ENCODE results near the gene RPL39L. TPM values are rescaled to one million over a fixed set of nuclear protein-coding genes. Genes with fewer than 3 reads are reported as not detected.

Gene RPL39L
- total and polyA plus RNA-seq, 2 of the 4 experiments (the other 2 are of a cell fraction): 18.1 to 34.6 TPM

DNA sequence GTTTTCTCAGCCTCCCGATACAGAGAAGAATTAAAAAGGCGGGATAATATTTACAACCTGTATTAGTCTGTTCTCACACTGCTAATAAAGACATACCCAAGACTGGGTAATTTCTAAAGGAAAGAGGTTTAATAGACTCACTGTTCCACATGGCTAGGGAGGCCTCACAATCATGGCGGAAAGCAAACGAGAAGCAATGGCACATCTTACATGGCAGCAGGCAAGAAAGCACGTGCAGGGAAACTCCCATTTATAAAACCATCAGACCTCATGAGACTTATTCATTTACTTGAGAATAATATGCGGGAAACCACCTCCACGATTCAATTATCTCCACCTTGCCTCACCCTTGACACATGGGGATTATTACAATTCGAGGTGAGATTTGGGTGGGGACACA lies 27.5 kb upstream of the RPL39L start:
- H3K18ac ChIP-seq (ENCODE audit: low read depth, low read length): no peak overlapping the region
- no peak overlapping the region for H3K4me3 ChIP-seq (ENCODE audit: insufficient read depth, low read depth, low read length)
- no peak overlapping the region for H2BK120ac ChIP-seq (ENCODE audit: low read depth, low read length)
- H3K9me1 ChIP-seq (ENCODE audit: insufficient read depth, low read length): no peaks in the 10 kb centered on the region; the same call in 1 of the 2 replicates
- H3K9me3 ChIP-seq (ENCODE audit: control insufficient read depth, insufficient read depth, low read length): no peaks in the 10 kb centered on the region
- H4K91ac ChIP-seq (ENCODE audit: insufficient read depth, low read depth, low read length): no peak overlapping the region
- dilution Hi-C loops (cut with HindIII; ENCODE audit: low sequenced_read_pairs, unreplicated experiment): no loop called here
- H4K8ac ChIP-seq (ENCODE audit: low read depth in 2 of 2, low read length in 2 of 2): no peak overlapping the region
- no peaks in the 10 kb centered on the region for H3K79me1 ChIP-seq (ENCODE audit: low read depth in 1 of 2, low read length in 2 of 2)
- H3K4me2 ChIP-seq (ENCODE audit: low read depth, low read length): no peak overlapping the region
- H2BK15ac ChIP-seq (ENCODE audit: low read depth, low read length): no peak overlapping the region
- in situ Hi-C loops (cut with MboI; ENCODE audit: low sequenced_read_pairs): loop anchor here (10.0 kb wide), 1 partner anchor 322 kb away; the partner anchor contains the start of gene ADIPOQ
- no TSS peak for BruUV-seq (replicated peaks)
- H2AK9ac ChIP-seq (replicated peaks; ENCODE audit: low read depth, low read length, poor library complexity): no peak overlapping the region
- H3K56ac ChIP-seq (ENCODE audit: extremely low read depth, insufficient read depth, low read length): no peak overlapping the region
- H2BK5ac ChIP-seq (ENCODE audit: low read depth, low read length, poor library complexity, severe bottlenecking): no peak overlapping the region
- no peak overlapping the region for H2AK5ac ChIP-seq (ENCODE audit: low read depth, low read length)
- no peak overlapping the region for H2AFZ ChIP-seq (replicated peaks; ENCODE audit: low read length, poor library complexity)
- CTCF ChIA-PET: interaction anchor here (0.5 kb wide), 1 partner anchor 43 kb away, joined by 3 read pairs; no protein-coding TSS in a partner anchor
- H3K9ac ChIP-seq (ENCODE audit: low read depth, low read length): no peak overlapping the region
- no peaks in the 10 kb centered on the region for H4K20me1 ChIP-seq (ENCODE audit: insufficient read depth, low read length)
- peaks cover 2% of the 10 kb centered on the region; the same call in 1 of the 2 replicates for H3K4me1 ChIP-seq (ENCODE audit: control insufficient read depth, insufficient read depth, low read length)
- intact Hi-C loops (cut with micrococcal nuclease): loop anchor here (5.0 kb wide), 1 partner anchor 549 kb away; no protein-coding TSS in a partner anchor
- no peak overlapping the region for H4K5ac ChIP-seq (ENCODE audit: low read depth, low read length)
- no peak overlapping the region for H3K23ac ChIP-seq (ENCODE audit: low read depth, low read length)
- no peaks in the 10 kb centered on the region for H3K36me3 ChIP-seq (ENCODE audit: control insufficient read depth, insufficient read depth, low read length)
- peaks cover 14% of the 10 kb centered on the region for H3K27me3 ChIP-seq (ENCODE audit: control insufficient read depth, insufficient read depth, low read length)
- DNase-seq (no peak), ATAC-seq (ENCODE audit: low read depth) (no peak)
- POLR2A ChIA-PET (ENCODE audit: unreplicated experiment): no interaction called here
- no peak overlapping the region for H3K4ac ChIP-seq (ENCODE audit: low read depth, low read length)
- H3K27ac ChIP-seq (ENCODE audit: insufficient read depth, low read length): no peak overlapping the region
- no CpG with 5 or more reads among the region's 8 CpGs for WGBS, 2 experiments (ENCODE audit: extremely low coverage in 2 of 2, insufficient read length in 1 of 2)
- H2BK20ac ChIP-seq (ENCODE audit: low read depth, low read length): no peak overlapping the region
- TF ChIP-seq MAFK (IDR thresholded peaks at IDR 0.05; ENCODE audit: low read depth, low read length) (no peak), RAD21 (IDR thresholded peaks at IDR 0.05; ENCODE audit: low read length) (no peak), BHLHE40 (IDR thresholded peaks at IDR 0.05; ENCODE audit: low read depth, low read length) (no peak), NFE2L2 (IDR thresholded peaks at IDR 0.05; ENCODE audit: low read depth, low read length) (no peak), ELK1 (IDR thresholded peaks at IDR 0.05; ENCODE audit: borderline replicate concordance, low read depth, low read length) (no peak), CHD1 (IDR thresholded peaks at IDR 0.05; ENCODE audit: low read depth, low read length) (no peak), POLR2A (IDR thresholded peaks at IDR 0.05; ENCODE audit: low read depth, low read length) (no peak), SMC3 (IDR thresholded peaks at IDR 0.05; ENCODE audit: low read depth, low read length) (no peak), RFX5 (IDR thresholded peaks at IDR 0.05; ENCODE audit: low read depth, low read length) (no peak), MXI1 (IDR thresholded peaks at IDR 0.05; ENCODE audit: borderline replicate concordance, low read depth, low read length) (no peak), FOS (IDR thresholded peaks at IDR 0.05; ENCODE audit: low read depth, low read length) (no peak), MAZ (IDR thresholded peaks at IDR 0.05; ENCODE audit: borderline replicate concordance, low read depth, low read length) (no peak), RCOR1 (IDR thresholded peaks at IDR 0.05; ENCODE audit: insufficient replicate concordance, low read length) (no peak), CEBPB (IDR thresholded peaks at IDR 0.05; ENCODE audit: low read depth, low read length) (no peak)
- TF ChIP-seq, protein P1, sequence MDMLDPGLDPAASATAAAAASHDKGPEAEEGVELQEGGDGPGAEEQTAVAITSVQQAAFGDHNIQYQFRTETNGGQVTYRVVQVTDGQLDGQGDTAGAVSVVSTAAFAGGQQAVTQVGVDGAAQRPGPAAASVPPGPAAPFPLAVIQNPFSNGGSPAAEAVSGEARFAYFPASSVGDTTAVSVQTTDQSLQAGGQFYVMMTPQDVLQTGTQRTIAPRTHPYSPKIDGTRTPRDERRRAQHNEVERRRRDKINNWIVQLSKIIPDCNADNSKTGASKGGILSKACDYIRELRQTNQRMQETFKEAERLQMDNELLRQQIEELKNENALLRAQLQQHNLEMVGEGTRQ (IDR thresholded peaks at IDR 0.05; ENCODE audit: low read depth, low read length): no peak
- TF ChIP-seq, protein P2, sequence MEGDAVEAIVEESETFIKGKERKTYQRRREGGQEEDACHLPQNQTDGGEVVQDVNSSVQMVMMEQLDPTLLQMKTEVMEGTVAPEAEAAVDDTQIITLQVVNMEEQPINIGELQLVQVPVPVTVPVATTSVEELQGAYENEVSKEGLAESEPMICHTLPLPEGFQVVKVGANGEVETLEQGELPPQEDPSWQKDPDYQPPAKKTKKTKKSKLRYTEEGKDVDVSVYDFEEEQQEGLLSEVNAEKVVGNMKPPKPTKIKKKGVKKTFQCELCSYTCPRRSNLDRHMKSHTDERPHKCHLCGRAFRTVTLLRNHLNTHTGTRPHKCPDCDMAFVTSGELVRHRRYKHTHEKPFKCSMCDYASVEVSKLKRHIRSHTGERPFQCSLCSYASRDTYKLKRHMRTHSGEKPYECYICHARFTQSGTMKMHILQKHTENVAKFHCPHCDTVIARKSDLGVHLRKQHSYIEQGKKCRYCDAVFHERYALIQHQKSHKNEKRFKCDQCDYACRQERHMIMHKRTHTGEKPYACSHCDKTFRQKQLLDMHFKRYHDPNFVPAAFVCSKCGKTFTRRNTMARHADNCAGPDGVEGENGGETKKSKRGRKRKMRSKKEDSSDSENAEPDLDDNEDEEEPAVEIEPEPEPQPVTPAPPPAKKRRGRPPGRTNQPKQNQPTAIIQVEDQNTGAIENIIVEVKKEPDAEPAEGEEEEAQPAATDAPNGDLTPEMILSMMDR (conservative IDR thresholded peaks at IDR 0.05; ENCODE audit: low read depth, low read length): no peak
- no peak overlapping the region for H3K14ac ChIP-seq (replicated peaks; ENCODE audit: low read depth, low read length)

Data from IMR-90 (cell line).